Stimulated activated CD8-positive, alpha-beta memory T cell treated with anti-CD3 and anti-CD28 coated beads, Interleukin-2, amount 100 ng/mL, for 48 hours (primary cell): ENCODE results near the gene WAPL.
"Not testable (repeated sequence)": the region's sequence is repeated elsewhere in the genome, so short reads cannot be mapped to it uniquely, and the experiment has no call there.

ENCODE experiments used
- DNase-seq, 2 donors: peaks; one replicate each; pipeline ENCODE4 v3.0.0-alpha.2; 2020; ENCODE audit warnings: low read depth in 2 of 2

The WAPL gene

DNA sequence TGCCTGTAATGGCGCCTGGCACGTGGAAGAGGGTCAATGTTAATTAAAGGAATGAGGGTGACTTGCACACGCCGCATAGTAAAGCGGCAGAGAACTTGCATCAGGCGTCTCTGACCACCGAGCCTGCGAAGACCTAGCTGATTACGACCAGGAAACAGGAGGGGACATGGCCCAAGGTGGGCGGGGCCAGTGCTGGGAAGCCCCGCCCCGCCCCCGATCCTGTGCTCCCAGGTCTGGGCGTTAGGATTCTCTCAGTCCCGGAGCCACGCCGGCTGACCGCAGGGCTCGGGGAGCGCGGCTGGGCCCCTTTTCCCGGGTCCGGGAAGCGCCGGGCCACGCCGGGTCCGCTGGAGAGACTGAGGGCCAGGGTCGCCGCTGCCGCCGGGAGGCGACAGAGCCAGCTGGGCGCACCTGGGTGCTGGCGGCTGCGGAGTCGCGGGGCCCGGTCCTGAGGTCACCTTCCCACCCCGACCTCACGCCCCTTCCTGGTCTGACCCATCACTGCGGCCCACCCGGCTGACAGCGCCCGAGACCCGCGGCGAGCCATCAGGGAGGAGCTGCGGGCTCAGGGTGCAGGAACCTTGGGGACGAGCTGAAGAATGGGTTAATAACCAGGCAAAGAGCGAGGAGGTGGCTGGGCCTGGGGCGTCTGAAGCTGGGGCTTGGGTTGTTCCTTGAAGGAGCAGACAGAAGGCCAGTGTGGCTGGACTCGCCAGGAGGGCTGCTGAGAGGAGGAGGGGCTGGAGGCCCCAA lies 132.0 kb downstream of the WAPL start:
- DNase-seq: no peak

DNA sequence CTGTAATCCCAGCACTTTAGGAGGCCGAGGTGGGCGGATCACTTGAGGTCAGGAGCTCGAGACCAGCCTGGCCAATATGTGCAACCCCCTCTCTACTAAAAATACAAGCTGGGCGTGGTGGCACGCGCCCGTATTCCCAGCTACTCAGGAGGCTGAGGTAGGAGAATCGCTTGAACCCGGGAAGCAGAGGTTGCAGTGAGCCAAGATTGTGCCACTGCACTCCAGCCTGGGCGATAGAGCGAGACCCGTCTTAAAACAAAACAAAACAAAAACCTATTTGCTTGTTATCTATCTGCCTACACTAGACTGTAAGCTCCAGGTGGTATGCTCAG lies 132.5 kb downstream of the WAPL start:
- DNase-seq: not testable (repeated sequence)

DNA sequence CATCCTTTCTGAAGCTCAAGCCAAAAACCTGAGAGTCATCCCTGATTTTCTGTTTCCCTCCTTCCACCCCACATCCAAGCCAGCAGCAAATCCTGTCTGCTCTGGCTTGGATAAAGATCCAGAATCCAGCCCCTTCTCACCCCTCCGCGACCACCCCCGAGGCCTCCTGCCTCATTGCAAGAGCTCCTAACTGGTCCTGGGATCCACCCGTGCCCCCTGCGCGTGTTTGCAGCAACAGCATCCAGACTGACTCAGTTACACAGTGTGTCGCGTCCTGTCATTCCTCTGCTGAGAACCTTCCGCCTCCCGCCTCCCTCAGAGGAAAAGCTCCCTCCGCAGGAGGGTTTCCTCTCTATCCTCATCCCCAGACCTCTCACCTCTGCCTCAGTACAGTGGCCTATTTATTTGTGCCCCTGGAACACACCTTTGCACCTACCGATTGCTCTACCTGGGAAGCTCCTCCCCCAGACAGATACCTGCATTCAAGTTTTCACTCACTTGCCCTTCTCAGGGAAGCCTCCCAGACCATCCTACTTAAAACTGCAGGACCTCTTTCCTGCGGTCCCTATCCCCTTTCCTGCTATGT lies 133.4 kb downstream of the WAPL start:
- no peak for DNase-seq

DNA sequence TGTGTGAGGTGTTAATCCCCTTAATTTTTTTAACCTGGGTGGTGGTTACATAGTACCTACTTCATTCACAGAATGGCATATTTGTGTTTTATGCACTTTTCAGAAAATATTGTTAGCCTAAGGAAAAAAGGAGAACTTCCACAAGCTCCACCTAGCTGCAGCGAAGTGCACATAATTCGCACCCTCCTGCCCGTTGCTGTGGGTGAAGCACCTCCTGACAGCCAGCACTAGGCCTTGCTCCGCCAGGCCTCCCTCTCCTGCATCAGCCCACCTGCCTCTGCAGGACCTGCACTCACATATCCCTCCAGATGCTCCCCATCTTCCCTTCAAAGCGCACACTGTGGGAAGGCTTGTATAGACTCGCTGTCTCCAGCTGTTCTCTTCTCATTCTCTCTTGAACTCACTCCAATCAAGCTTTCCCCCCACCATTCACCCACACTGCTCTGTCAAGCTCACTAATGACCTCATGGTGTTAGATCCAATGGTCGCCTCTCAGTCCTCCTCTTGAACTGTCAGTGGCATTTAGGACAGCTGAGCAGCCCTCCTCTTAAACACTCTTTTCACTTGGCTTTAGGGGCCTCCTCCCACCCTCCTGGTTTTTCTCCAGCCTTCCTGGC lies 134.3 kb downstream of the WAPL start:
- DNase-seq: no peak

DNA sequence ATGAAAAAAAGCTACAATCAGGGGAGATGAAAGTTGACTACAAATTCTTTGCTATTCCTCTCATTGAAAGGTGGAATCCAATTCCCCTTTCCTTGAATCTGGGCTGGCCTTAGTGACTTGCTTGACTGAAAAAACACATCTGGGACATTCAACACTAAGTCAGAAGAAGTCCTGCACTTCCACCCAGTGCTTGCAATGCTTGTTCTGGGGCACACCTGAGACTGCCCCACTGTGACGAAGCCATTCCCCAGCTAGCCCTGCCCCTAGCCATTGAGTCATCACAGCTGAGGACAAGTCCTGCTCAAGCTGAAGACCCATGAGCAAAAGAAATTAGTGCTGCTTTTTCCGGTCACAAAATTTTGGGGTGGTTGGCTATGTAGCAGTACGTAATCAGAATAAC lies 135.8 kb downstream of the WAPL start:
- DNase-seq: no peak
